Type B pancreatic cell (in vitro differentiated cells): ENCODE measurements around the gene HCFC1. TPM values are rescaled to one million over a fixed set of nuclear protein-coding genes. Genes with fewer than 3 reads are reported as not detected.

ENCODE experiments used
- DNase-seq: peaks from one replicate; pipeline ENCODE4 v3.0.0; 2021; ENCODE audit warnings: mixed read lengths; ENCODE audit not compliant: unreplicated experiment; ENCODE audit errors: extremely low spot score
- H3K27ac Mint-ChIP-seq: 2 replicates; pipeline ENCODE4 v1.8.0; 2021; ENCODE audit warnings: mild to moderate bottlenecking, mixed read lengths
- H3K27me3 Mint-ChIP-seq: 2 replicates; pipeline ENCODE4 v1.8.0; 2021; ENCODE audit warnings: mixed read lengths
- H3K36me3 Mint-ChIP-seq: 2 replicates; pipeline ENCODE4 v1.8.0; 2021; ENCODE audit warnings: mixed read lengths
- H3K4me1 Mint-ChIP-seq: one replicate; pipeline ENCODE4 v1.8.0; 2021; ENCODE audit warnings: mixed read lengths; ENCODE audit not compliant: unreplicated experiment
- H3K4me3 Mint-ChIP-seq: 2 replicates; pipeline ENCODE4 v1.8.0; 2021; ENCODE audit warnings: mild to moderate bottlenecking, mixed read lengths
- H3K9me3 Mint-ChIP-seq: 2 replicates; pipeline ENCODE4 v1.8.0; 2021; ENCODE audit warnings: mixed read lengths
- CTCF ChIP-seq: fragments of 200-600 bp; sonication (generic); conservative IDR thresholded peaks from 2 replicates; pipeline ENCODE4 v1.5.0; 2021; ENCODE audit warnings: antibody characterized with exemption, mild to moderate bottlenecking
- total RNA-seq: library from RNA; stranded (reverse); gene quantifications from 2 replicates; pipeline ENCODE4 v1.2.1, GENCODE V29; 2021; ENCODE audit warnings: low replicate concordance

HCFC1 gene
- total RNA-seq, 1 donor from 2014 or later: 98.0 TPM

GRCh38 chrX:153974726-153975286 is 3.2 kb upstream of the HCFC1 start:
- no peaks in the 10 kb centered on the region for H3K9me3 Mint-ChIP-seq
- peak overlapping the region; percentile 96 for H3K4me3 Mint-ChIP-seq
- DNase-seq: no peak
- peaks cover 3% of the 10 kb centered on the region for H3K36me3 Mint-ChIP-seq
- H3K27ac Mint-ChIP-seq: peak overlapping the region; percentile 100
- no peaks in the 10 kb centered on the region for H3K27me3 Mint-ChIP-seq
- peaks cover 19% of the 10 kb centered on the region for H3K4me1 Mint-ChIP-seq
- no peak for TF ChIP-seq CTCF

GRCh38 chrX:153974003-153974725 is 2.5 kb upstream of the HCFC1 start:
- Mint-ChIP-seq H3K4me3 (peak overlapping the region; percentile 96), H3K27me3 (no peaks in the 10 kb centered on the region), H3K4me1 (peaks cover 19% of the 10 kb centered on the region), H3K36me3 (peaks cover 3% of the 10 kb centered on the region), H3K9me3 (no peaks in the 10 kb centered on the region), H3K27ac (peak overlapping the region; percentile 100)
- DNase-seq: no peak
- no peak for TF ChIP-seq CTCF

GRCh38 chrX:153973127-153974002 is 1.7 kb upstream of the HCFC1 start:
- H3K4me3 Mint-ChIP-seq: peak overlapping the region; percentile 96
- DNase-seq: peak; percentile 66
- peak overlapping the region; percentile 100 for H3K27ac Mint-ChIP-seq
- TF ChIP-seq CTCF: no peak
- no peaks in the 10 kb centered on the region for H3K27me3 Mint-ChIP-seq
- H3K9me3 Mint-ChIP-seq: no peaks in the 10 kb centered on the region
- peaks cover 20% of the 10 kb centered on the region for H3K4me1 Mint-ChIP-seq
- H3K36me3 Mint-ChIP-seq: peaks cover 3% of the 10 kb centered on the region

- H3K9me3 Mint-ChIP-seq: no peaks in the 10 kb centered on the region
- H3K4me3 Mint-ChIP-seq: peak within 1 kb of the TSS; percentile 100
- no peak for TF ChIP-seq CTCF
These were observed 929 bp upstream of the HCFC1 start, which contains the start of gene TMEM187 for GRCh38 chrX:153972368-153973126. Gene TMEM187 (plus strand): TSS chrX:153972754. CDS start chrX:153982063, 9,309 bp downstream.

GRCh38 chrX:153971124-153971449 is 531 bp downstream of the HCFC1 start:
- no peaks in the 10 kb centered on the region for H3K9me3 Mint-ChIP-seq
- DNase-seq: peak; percentile 93
- H3K27ac Mint-ChIP-seq: peak overlapping the region; percentile 99
- H3K4me3 Mint-ChIP-seq: peak overlapping the region; percentile 100
- no peaks in the 10 kb centered on the region for H3K27me3 Mint-ChIP-seq
- TF ChIP-seq CTCF: no peak
- peaks cover 11% of the 10 kb centered on the region for H3K36me3 Mint-ChIP-seq
- H3K4me1 Mint-ChIP-seq: peaks cover 43% of the 10 kb centered on the region

More at GRCh38 chrX:153972368-153973126, 929 bp upstream of the HCFC1 start, which contains the start of gene TMEM187:
- H3K36me3 Mint-ChIP-seq: peaks cover 8% of the 10 kb centered on the region
- peak; percentile 95 for DNase-seq
- H3K4me1 Mint-ChIP-seq: peaks cover 28% of the 10 kb centered on the region
- peak within 1 kb of the TSS; percentile 100 for H3K27ac Mint-ChIP-seq
- no peaks in the 10 kb centered on the region for H3K27me3 Mint-ChIP-seq
